ENCODE measurements around the gene NDUFS6. TPM values are rescaled to one million over a fixed set of nuclear protein-coding genes. Genes with fewer than 3 reads are reported as not detected.

The NDUFS6 gene
- total and polyA plus RNA-seq, 2 donors (not counting 1 experiment from before 2014, with no cell fraction given) = 21.8 to 68.5 TPM

GRCh38 chr5:1823381-1824034 lies 22.3 kb downstream of the NDUFS6 start:
- no peak for TF ChIP-seq CTCF (conservative IDR thresholded peaks at IDR 0.05 in 1 of 2, IDR thresholded peaks at IDR 0.05 in 1 of 2; ENCODE audit: low read depth in 1 of 2, low read length in 2 of 2)
- no peak for TF ChIP-seq EZH2 (IDR thresholded peaks at IDR 0.05; ENCODE audit: low read length, missing control alignments)
- no peaks in the 10 kb centered on the region for H4K20me1 ChIP-seq (ENCODE audit: control insufficient read depth, extremely low read depth, insufficient read depth, low read length)
- no peak overlapping the region for H3K4me3 ChIP-seq (replicated peaks in 1 of 4; ENCODE audit: control extremely low read depth in 1 of 4, insufficient read depth in 1 of 4, low read depth in 3 of 4, low read length in 4 of 4)
- H3K9ac ChIP-seq (ENCODE audit: insufficient read depth, low read length) = no peak overlapping the region
- no peaks in the 10 kb centered on the region for H3K4me1 ChIP-seq (ENCODE audit: control insufficient read depth, extremely low read depth, insufficient read depth, low read length)
- peaks cover 5% of the 10 kb centered on the region for H3K36me3 ChIP-seq (ENCODE audit: control insufficient read depth, insufficient read depth, low read length)
- no peaks in the 10 kb centered on the region for H3K79me2 ChIP-seq (ENCODE audit: control insufficient read depth, insufficient read depth, low read length)
- H3K27me3 ChIP-seq (ENCODE audit: control insufficient read depth, insufficient read depth, low read length) = no peaks in the 10 kb centered on the region
- no peaks in the 10 kb centered on the region for H3K9me3 ChIP-seq (ENCODE audit: control insufficient read depth, insufficient read depth, low read depth, low read length)
- H3K4me2 ChIP-seq (ENCODE audit: extremely low read depth, insufficient read depth, low read length) = no peak overlapping the region
- H2AFZ ChIP-seq (ENCODE audit: low read length) = no peak overlapping the region
- DNase-seq (ENCODE audit: low read depth in 2 of 2) = no peak
- no peak overlapping the region for H3K27ac ChIP-seq (ENCODE audit: insufficient read depth, low read length)

- H3K36me3 ChIP-seq (ENCODE audit: control insufficient read depth, insufficient read depth, low read length) = peaks cover 5% of the 10 kb centered on the region
- H3K4me3 ChIP-seq (replicated peaks in 1 of 4; ENCODE audit: control extremely low read depth in 1 of 4, insufficient read depth in 1 of 4, low read depth in 3 of 4, low read length in 4 of 4) = no peak overlapping the region
- no peaks in the 10 kb centered on the region for H3K27me3 ChIP-seq (ENCODE audit: control insufficient read depth, insufficient read depth, low read length)
- H3K27ac ChIP-seq (ENCODE audit: insufficient read depth, low read length) = no peak overlapping the region
- H3K4me1 ChIP-seq (ENCODE audit: control insufficient read depth, extremely low read depth, insufficient read depth, low read length) = no peaks in the 10 kb centered on the region
- H3K9ac ChIP-seq (ENCODE audit: insufficient read depth, low read length) = no peak overlapping the region
- no peak for DNase-seq (ENCODE audit: low read depth in 2 of 2)
- no peak overlapping the region for H2AFZ ChIP-seq (ENCODE audit: low read length)
- no peaks in the 10 kb centered on the region for H4K20me1 ChIP-seq (ENCODE audit: control insufficient read depth, extremely low read depth, insufficient read depth, low read length)
- H3K4me2 ChIP-seq (ENCODE audit: extremely low read depth, insufficient read depth, low read length) = no peak overlapping the region
- H3K79me2 ChIP-seq (ENCODE audit: control insufficient read depth, insufficient read depth, low read length) = no peaks in the 10 kb centered on the region
- no peaks in the 10 kb centered on the region for H3K9me3 ChIP-seq (ENCODE audit: control insufficient read depth, insufficient read depth, low read depth, low read length)
- TF ChIP-seq EZH2 (IDR thresholded peaks at IDR 0.05; ENCODE audit: low read length, missing control alignments) (no peak), CTCF (conservative IDR thresholded peaks at IDR 0.05 in 1 of 2, IDR thresholded peaks at IDR 0.05 in 1 of 2; ENCODE audit: low read depth in 1 of 2, low read length in 2 of 2) (no peak)
Observed at GRCh38 chr5:1824109-1824821, 23.1 kb downstream of the NDUFS6 start.

- TF ChIP-seq EZH2 (IDR thresholded peaks at IDR 0.05; ENCODE audit: low read length, missing control alignments) (no peak), CTCF (conservative IDR thresholded peaks at IDR 0.05 in 1 of 2, IDR thresholded peaks at IDR 0.05 in 1 of 2; ENCODE audit: low read depth in 1 of 2, low read length in 2 of 2) (no peak)
- Histone ChIP-seq H3K9me3 (ENCODE audit: control insufficient read depth, insufficient read depth, low read depth, low read length) (no peaks in the 10 kb centered on the region), H3K79me2 (ENCODE audit: control insufficient read depth, insufficient read depth, low read length) (no peaks in the 10 kb centered on the region)
Observed at GRCh38 chr5:1824903-1825841, 24.0 kb downstream of the NDUFS6 start.

More at GRCh38 chr5:1824903-1825841, 24.0 kb downstream of the NDUFS6 start:
- Histone ChIP-seq H3K4me1 (ENCODE audit: control insufficient read depth, extremely low read depth, insufficient read depth, low read length) (no peaks in the 10 kb centered on the region), H3K4me2 (ENCODE audit: extremely low read depth, insufficient read depth, low read length) (no peak overlapping the region), H3K36me3 (ENCODE audit: control insufficient read depth, insufficient read depth, low read length) (peaks cover 5% of the 10 kb centered on the region), H3K9ac (ENCODE audit: insufficient read depth, low read length) (no peak overlapping the region), H3K27me3 (ENCODE audit: control insufficient read depth, insufficient read depth, low read length) (no peaks in the 10 kb centered on the region), H4K20me1 (ENCODE audit: control insufficient read depth, extremely low read depth, insufficient read depth, low read length) (no peaks in the 10 kb centered on the region), H3K4me3 (replicated peaks in 1 of 4; ENCODE audit: control extremely low read depth in 1 of 4, insufficient read depth in 1 of 4, low read depth in 3 of 4, low read length in 4 of 4) (no peak overlapping the region), H3K27ac (ENCODE audit: insufficient read depth, low read length) (no peak overlapping the region), H2AFZ (ENCODE audit: low read length) (no peak overlapping the region)
- DNase-seq (ENCODE audit: low read depth in 2 of 2) = no peak

Measured in fibroblast of lung (primary cell).